SK-N-SH treated with all-trans-retinoic acid at 6 μM for 48 hours (cell line): ENCODE data around the gene GDF9.

ENCODE experiments used
- ATAC-seq: fragments of 200-7000 bp; cut with Tn5 transposase; 3 replicates; pipeline ENCODE4 v1.9.1; 2020; ENCODE audit warnings: mild to moderate bottlenecking, moderate library complexity
- ARNTL ChIP-seq: fragments of 450-650 bp; formaldehyde crosslinking; IDR thresholded peaks from 2 replicates; pipeline ENCODE4 v1.5.0; 2020; ENCODE audit warnings: low read depth, mild to moderate bottlenecking, moderate library complexity, borderline replicate concordance
- BACH2 ChIP-seq: fragments of 250-450 bp; sonication (Bioruptor Pico); IDR thresholded peaks from 2 replicates; pipeline ENCODE4 v1.9.0; 2021; ENCODE audit warnings: mild to moderate bottlenecking, borderline replicate concordance
- CSDC2 ChIP-seq: fragments of 250-450 bp; sonication (Bioruptor Pico); IDR thresholded peaks from 2 replicates; pipeline ENCODE4 v1.5.0; 2020; ENCODE audit warnings: mild to moderate bottlenecking, moderate library complexity
- CSRNP3 ChIP-seq: fragments of 250-450 bp; sonication (Bioruptor Pico); IDR thresholded peaks from 2 replicates; pipeline ENCODE4 v1.5.1; 2021; ENCODE audit warnings: mild to moderate bottlenecking, moderate library complexity
- ESRRG ChIP-seq: fragments of 250-450 bp; sonication (Bioruptor Pico); IDR thresholded peaks from 2 replicates; pipeline ENCODE4 v1.6.1; 2021; ENCODE audit warnings: mild to moderate bottlenecking
- GLIS3 ChIP-seq: fragments of 250-450 bp; sonication (Bioruptor Pico); IDR thresholded peaks from 2 replicates; pipeline ENCODE4 v1.5.0; 2020; ENCODE audit warnings: mild to moderate bottlenecking, moderate library complexity
- ISL1 ChIP-seq: fragments of 250-450 bp; sonication (Bioruptor Pico); IDR thresholded peaks from 2 replicates; pipeline ENCODE4 v2.1.2; 2022; ENCODE audit warnings: mild to moderate bottlenecking, moderate library complexity
- OSR1 ChIP-seq: fragments of 250-450 bp; sonication (Bioruptor Pico); IDR thresholded peaks from 2 replicates; pipeline ENCODE4 v1.8.0; 2022; ENCODE audit warnings: moderate library complexity, mild to moderate bottlenecking, inconsistent platforms
- PATZ1 ChIP-seq: fragments of 250-450 bp; sonication (Bioruptor Pico); IDR thresholded peaks from 2 replicates; pipeline ENCODE4 v1.8.0; 2020; ENCODE audit warnings: mild to moderate bottlenecking, moderate library complexity, borderline replicate concordance
- PPARA ChIP-seq: fragments of 250-450 bp; sonication (Bioruptor Pico); IDR thresholded peaks from 2 replicates; pipeline ENCODE4 v1.5.0; 2020; ENCODE audit warnings: mild to moderate bottlenecking, borderline replicate concordance
- RARB ChIP-seq: fragments of 250-450 bp; sonication (Bioruptor Pico); IDR thresholded peaks from 2 replicates; pipeline ENCODE4 v1.8.0; 2021; ENCODE audit warnings: mild to moderate bottlenecking, moderate library complexity
- SNAI2 ChIP-seq: fragments of 250-450 bp; sonication (Bioruptor Pico); IDR thresholded peaks from 2 replicates; pipeline ENCODE4 v1.5.0; 2020; ENCODE audit warnings: mild to moderate bottlenecking, moderate library complexity
- TOX ChIP-seq: fragments of 250-450 bp; sonication (Bioruptor Pico); IDR thresholded peaks from 2 replicates; pipeline ENCODE4 v1.8.0; 2021; ENCODE audit warnings: mild to moderate bottlenecking, moderate library complexity, borderline replicate concordance
- TSHZ2 ChIP-seq: fragments of 250-450 bp; sonication (Bioruptor Pico); IDR thresholded peaks from 2 replicates; pipeline ENCODE4 v1.5.0; 2020; ENCODE audit warnings: mild to moderate bottlenecking, moderate library complexity
- ZC3H10 ChIP-seq: fragments of 250-450 bp; sonication (Bioruptor Pico); IDR thresholded peaks from 2 replicates; pipeline ENCODE4 v1.5.1; 2021; ENCODE audit warnings: mild to moderate bottlenecking, moderate library complexity
- ZFP3 ChIP-seq: fragments of 250-450 bp; sonication (Bioruptor Pico); IDR thresholded peaks from 2 replicates; pipeline ENCODE4 v1.5.0; 2020; ENCODE audit warnings: mild to moderate bottlenecking, moderate library complexity
- ZNF565 ChIP-seq: fragments of 450-650 bp; formaldehyde crosslinking; conservative IDR thresholded peaks from 2 replicates; pipeline ENCODE4 v1.5.0; 2020; ENCODE audit warnings: low read depth, mild to moderate bottlenecking, moderate library complexity
- ZNF70 ChIP-seq: fragments of 450-650 bp; formaldehyde crosslinking; IDR thresholded peaks from 2 replicates; pipeline ENCODE4 v1.5.0; 2020; ENCODE audit warnings: mild to moderate bottlenecking, moderate library complexity
- ZNF8 ChIP-seq: fragments of 450-650 bp; formaldehyde crosslinking; IDR thresholded peaks from 2 replicates; pipeline ENCODE4 v1.5.0; 2020; ENCODE audit warnings: mild to moderate bottlenecking, moderate library complexity
- TF ChIP-seq, protein P1 (sequence below): fragments of 250-450 bp; sonication (Bioruptor Pico); IDR thresholded peaks from 2 replicates; pipeline ENCODE4 v1.8.0; 2021; ENCODE audit warnings: low read depth, mild to moderate bottlenecking, moderate library complexity, borderline replicate concordance
- TF ChIP-seq, protein P2 (sequence below): fragments of 250-450 bp; sonication (Bioruptor Pico); IDR thresholded peaks from 2 replicates; pipeline ENCODE4 v1.5.1; 2020; ENCODE audit warnings: low read depth, mild to moderate bottlenecking, moderate library complexity

The GDF9 gene

DNA sequence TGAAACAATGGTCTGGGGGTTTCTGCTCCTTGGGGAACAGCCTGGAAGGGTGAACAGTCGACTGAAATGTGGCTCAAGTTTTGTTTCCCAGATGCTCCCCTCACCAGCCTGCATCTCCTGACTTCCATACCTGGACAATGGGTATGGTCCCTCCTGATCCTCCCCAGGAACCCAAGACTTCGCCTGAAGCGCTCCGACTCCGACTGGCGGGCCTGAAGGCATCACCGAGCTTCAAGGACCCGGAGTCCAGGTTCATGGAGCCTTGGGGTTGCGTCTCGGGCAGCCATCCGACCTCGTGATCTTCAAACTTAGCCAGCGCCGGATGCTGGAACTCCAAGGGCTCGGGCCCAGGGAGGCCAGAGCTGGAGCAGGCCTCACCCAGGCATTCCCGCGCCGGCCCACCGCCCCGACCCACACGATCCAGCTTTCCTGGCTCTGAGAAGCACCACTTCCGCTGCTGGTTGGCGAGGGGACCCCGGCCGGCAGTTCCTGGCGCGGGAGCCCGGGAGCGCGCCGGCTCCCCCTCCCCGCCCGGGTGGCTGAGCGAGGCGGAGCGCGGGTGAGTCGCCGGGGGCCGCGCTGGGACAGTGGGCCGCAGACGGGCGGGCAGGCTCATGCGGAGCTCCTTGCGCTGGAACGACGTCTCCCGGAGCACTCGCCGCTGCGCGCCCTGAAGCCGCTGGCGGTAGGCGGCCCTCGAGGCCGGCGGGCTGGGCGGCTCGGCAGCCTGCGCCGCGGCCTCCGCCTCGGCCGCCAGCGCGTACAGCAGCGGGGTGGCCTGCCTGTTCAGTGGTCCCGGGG lies 41.0 kb downstream of the GDF9 start:
- no peak for ATAC-seq
- TF ChIP-seq BACH2, result no peak
- TF ChIP-seq, protein P1, sequence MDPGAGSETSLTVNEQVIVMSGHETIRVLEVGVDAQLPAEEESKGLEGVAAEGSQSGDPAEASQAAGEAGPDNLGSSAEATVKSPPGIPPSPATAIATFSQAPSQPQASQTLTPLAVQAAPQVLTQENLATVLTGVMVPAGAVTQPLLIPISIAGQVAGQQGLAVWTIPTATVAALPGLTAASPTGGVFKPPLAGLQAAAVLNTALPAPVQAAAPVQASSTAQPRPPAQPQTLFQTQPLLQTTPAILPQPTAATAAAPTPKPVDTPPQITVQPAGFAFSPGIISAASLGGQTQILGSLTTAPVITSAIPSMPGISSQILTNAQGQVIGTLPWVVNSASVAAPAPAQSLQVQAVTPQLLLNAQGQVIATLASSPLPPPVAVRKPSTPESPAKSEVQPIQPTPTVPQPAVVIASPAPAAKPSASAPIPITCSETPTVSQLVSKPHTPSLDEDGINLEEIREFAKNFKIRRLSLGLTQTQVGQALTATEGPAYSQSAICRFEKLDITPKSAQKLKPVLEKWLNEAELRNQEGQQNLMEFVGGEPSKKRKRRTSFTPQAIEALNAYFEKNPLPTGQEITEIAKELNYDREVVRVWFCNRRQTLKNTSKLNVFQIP (CRISPR knock-in tag), result no peak
- no peak for TF ChIP-seq CSRNP3
- no peak for TF ChIP-seq ZNF8
- no peak for TF ChIP-seq TSHZ2 (CRISPR knock-in tag)
- no peak for TF ChIP-seq ZC3H10 (CRISPR knock-in tag)
- no peak for TF ChIP-seq CSDC2 (CRISPR knock-in tag)
- no peak for TF ChIP-seq ARNTL (CRISPR knock-in tag)
- no peak for TF ChIP-seq SNAI2 (CRISPR knock-in tag)
- no peak for TF ChIP-seq ZNF70 (CRISPR knock-in tag)

DNA sequence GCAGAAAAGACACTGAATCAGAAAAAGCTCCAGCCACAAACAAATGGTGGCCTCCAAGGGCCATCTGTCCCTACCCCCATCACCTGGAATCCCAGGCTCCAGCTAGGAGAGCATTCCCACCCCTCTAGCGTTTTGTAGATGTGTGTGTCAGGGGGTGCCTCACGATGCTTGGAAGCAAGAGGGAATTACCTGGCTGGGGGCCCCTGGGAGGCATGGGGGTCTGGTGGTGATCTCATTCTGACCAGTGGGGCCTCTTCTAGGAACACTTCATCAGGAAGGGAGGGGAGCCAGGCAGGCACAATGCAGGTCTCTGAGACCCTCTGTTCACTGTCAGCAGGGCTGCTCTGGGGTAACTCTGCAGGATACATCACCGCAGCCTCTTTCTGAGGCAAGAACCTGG lies 41.8 kb downstream of the GDF9 start:
- no peak for TF ChIP-seq GLIS3 (CRISPR knock-in tag)
- TF ChIP-seq ISL1 (CRISPR knock-in tag), result no peak
- no peak for TF ChIP-seq CSRNP3
- no peak for TF ChIP-seq ZFP3 (CRISPR knock-in tag)
- TF ChIP-seq RARB (CRISPR knock-in tag), result no peak
- TF ChIP-seq ESRRG (CRISPR knock-in tag), result no peak
- TF ChIP-seq ZNF565 (CRISPR knock-in tag), result no peak
- TF ChIP-seq PPARA (CRISPR knock-in tag), result no peak
- TF ChIP-seq PATZ1 (CRISPR knock-in tag), result no peak
- TF ChIP-seq ZC3H10 (CRISPR knock-in tag), result no peak
- TF ChIP-seq, protein P2, sequence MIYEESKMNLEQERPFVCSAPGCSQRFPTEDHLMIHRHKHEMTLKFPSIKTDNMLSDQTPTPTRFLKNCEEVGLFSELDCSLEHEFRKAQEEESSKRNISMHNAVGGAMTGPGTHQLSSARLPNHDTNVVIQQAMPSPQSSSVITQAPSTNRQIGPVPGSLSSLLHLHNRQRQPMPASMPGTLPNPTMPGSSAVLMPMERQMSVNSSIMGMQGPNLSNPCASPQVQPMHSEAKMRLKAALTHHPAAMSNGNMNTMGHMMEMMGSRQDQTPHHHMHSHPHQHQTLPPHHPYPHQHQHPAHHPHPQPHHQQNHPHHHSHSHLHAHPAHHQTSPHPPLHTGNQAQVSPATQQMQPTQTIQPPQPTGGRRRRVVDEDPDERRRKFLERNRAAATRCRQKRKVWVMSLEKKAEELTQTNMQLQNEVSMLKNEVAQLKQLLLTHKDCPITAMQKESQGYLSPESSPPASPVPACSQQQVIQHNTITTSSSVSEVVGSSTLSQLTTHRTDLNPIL (CRISPR knock-in tag), result no peak
- no peak for TF ChIP-seq TOX (CRISPR knock-in tag)
- TF ChIP-seq OSR1 (CRISPR knock-in tag), result no peak
- TF ChIP-seq, protein P1 (CRISPR knock-in tag), result no peak
- TF ChIP-seq ZNF8, result no peak
- no peak for ATAC-seq
